Measurements from ENCODE around the gene GNS. TPM values are rescaled to one million over a fixed set of nuclear protein-coding genes. Genes with fewer than 3 reads are reported as not detected.

GNS gene
- total and polyA plus RNA-seq, 2 experiments from 2014 or later = 44.0 to 45.5 TPM

DNA sequence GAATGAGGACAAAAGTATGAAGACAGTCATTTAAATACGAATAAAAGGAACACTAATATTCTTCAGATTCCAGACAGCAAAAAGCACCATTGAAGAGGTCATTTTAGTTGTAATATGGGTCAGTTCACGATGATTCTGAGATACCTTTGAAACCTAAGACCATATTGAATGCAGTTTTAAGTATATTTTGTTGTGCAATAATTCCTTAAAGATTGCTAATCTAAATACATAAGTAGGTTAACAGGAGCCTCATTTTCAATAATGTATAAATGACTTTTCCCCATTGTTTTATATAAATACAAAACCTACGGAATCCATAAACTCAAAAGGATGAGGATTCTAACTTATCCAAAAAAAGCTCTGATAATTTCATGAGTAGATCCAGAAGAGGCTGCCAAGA lies 5.8 kb downstream of the GNS start:
- H3K9me3 ChIP-seq (ENCODE audit: low read depth) = no peaks in the 10 kb centered on the region
- TF ChIP-seq CTCF (IDR thresholded peaks at IDR 0.05; ENCODE audit: low read depth, low read length) = no peak

GRCh38 chr12:64752833-64753238 lies 6.4 kb downstream of the GNS start:
- H3K27me3 ChIP-seq = no peaks in the 10 kb centered on the region
- TF ChIP-seq CTCF (IDR thresholded peaks at IDR 0.05; ENCODE audit: low read depth, low read length) = no peak
- no peak overlapping the region for H3K4me3 ChIP-seq
- H3K9me3 ChIP-seq (ENCODE audit: low read depth) = no peaks in the 10 kb centered on the region
- no peaks in the 10 kb centered on the region for H3K4me1 ChIP-seq (ENCODE audit: low read depth)
- peaks cover 8% of the 10 kb centered on the region for H3K36me3 ChIP-seq
- H3K27ac ChIP-seq = no peak overlapping the region
- peak in 1 of 2 donors; percentile 56 for DNase-seq (ENCODE audit: low read depth in 1 of 2, low spot score in 1 of 2)

More for the DNA sequence above, 5.8 kb downstream of the GNS start:
- H3K4me1 ChIP-seq (ENCODE audit: low read depth) = no peaks in the 10 kb centered on the region
- no peaks in the 10 kb centered on the region for H3K27me3 ChIP-seq
- H3K36me3 ChIP-seq = peaks cover 8% of the 10 kb centered on the region
- H3K4me3 ChIP-seq = no peak overlapping the region
- DNase-seq (ENCODE audit: low read depth in 1 of 2, low spot score in 1 of 2) = no peak
- no peak overlapping the region for H3K27ac ChIP-seq

- peaks cover 8% of the 10 kb centered on the region for H3K36me3 ChIP-seq
- DNase-seq (ENCODE audit: low read depth in 1 of 2, low spot score in 1 of 2) = peak in 1 of 2 donors; percentile 26
- no peak overlapping the region for H3K27ac ChIP-seq
- no peak for TF ChIP-seq CTCF (IDR thresholded peaks at IDR 0.05; ENCODE audit: low read depth, low read length)
- no peaks in the 10 kb centered on the region for H3K4me1 ChIP-seq (ENCODE audit: low read depth)
- no peaks in the 10 kb centered on the region for H3K9me3 ChIP-seq (ENCODE audit: low read depth)
- no peak overlapping the region for H3K4me3 ChIP-seq
- H3K27me3 ChIP-seq = no peaks in the 10 kb centered on the region
Measured at GRCh38 chr12:64752032-64752431, 7.2 kb downstream of the GNS start.

DNA sequence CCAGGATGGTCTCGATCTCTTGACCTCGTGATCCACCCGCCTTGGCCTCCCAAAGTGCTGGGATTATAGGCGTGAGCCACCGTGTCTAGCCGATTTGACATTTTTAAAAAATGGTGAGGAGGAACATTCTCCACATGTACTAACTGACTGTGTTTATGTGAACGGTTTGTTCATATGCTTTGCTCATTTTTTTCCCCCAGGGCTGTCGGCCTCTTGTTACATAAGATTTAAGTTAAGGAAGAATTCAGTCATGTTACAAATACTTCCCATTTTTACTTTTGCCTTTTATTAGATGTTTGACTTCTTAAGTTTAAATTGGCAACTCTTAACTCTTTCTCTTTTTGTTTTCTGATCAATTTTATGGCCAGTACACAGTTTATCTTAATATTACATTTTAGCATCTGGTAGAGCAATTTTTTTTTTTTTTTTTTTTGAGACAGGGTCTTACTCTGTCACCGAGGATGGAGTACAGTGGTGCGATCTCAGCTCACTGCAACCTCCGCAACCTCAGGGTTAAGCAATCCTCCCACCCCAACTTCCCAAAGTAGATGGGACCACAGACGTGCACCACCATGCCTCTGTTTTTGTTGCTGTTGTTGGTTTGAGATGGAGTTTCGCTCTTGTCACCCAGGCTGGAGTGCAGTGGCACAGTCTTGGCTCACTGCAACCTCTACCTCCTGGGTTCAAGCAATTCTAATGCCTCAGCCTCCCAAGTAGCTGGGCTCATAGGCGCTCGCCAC lies 9.6 kb downstream of the GNS start:
- H3K36me3 ChIP-seq = peaks cover 13% of the 10 kb centered on the region
- no peaks in the 10 kb centered on the region for H3K9me3 ChIP-seq (ENCODE audit: low read depth)
- H3K4me1 ChIP-seq (ENCODE audit: low read depth) = no peaks in the 10 kb centered on the region
- no peak overlapping the region for H3K27ac ChIP-seq
- DNase-seq (ENCODE audit: low read depth in 1 of 2, low spot score in 1 of 2) = no peak
- H3K4me3 ChIP-seq = no peak overlapping the region
- TF ChIP-seq CTCF (IDR thresholded peaks at IDR 0.05; ENCODE audit: low read depth, low read length) = no peak
- no peaks in the 10 kb centered on the region for H3K27me3 ChIP-seq

DNA sequence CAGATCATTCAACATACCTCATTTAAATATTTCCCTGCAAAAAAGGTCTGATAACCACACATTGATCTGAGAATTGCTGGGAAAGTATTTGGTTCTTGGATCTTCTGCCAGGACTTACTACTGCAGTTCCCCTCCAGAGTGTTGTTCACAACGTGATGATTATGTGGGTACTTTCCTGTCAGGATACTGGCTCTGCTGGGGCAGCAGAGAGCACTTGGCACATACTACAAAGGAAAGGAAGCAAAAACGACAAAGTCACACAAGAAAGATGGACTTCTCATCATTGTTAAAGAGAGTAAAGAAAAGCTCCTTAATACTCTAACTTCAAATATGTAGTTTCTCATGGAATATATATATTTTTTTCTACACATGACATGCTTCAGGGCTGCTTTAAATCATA lies 11.5 kb downstream of the GNS start:
- Histone ChIP-seq H3K36me3 (peaks cover 33% of the 10 kb centered on the region), H3K27ac (no peak overlapping the region), H3K4me1 (ENCODE audit: low read depth) (no peaks in the 10 kb centered on the region), H3K27me3 (no peaks in the 10 kb centered on the region), H3K9me3 (ENCODE audit: low read depth) (no peaks in the 10 kb centered on the region), H3K4me3 (no peak overlapping the region)
- no peak for TF ChIP-seq CTCF (IDR thresholded peaks at IDR 0.05; ENCODE audit: low read depth, low read length)
- DNase-seq (ENCODE audit: low read depth in 1 of 2, low spot score in 1 of 2) = peak in 1 of 2 donors; percentile 21

Data from cardiac muscle cell (in vitro differentiated cells and primary cell).